GM13976 (cell line): ENCODE measurements around the gene BGN.

ENCODE experiments used
- DNase-seq: peaks from one replicate; pipeline ENCODE4 v3.0.0; 2012; ENCODE audit warnings: low spot score
- in situ Hi-C: fragments of 300-500 bp; cut with MboI; formaldehyde crosslinking; loops from one replicate; pipeline ENCODE4 v1.12.0; 2022; ENCODE audit warnings: low sequenced_read_pairs, mixed read lengths, inconsistent platforms; ENCODE audit not compliant: unreplicated experiment
- TF ChIP-seq, protein P1 (sequence below): IDR thresholded peaks from 2 replicates; pipeline ENCODE4 v1.5.1; 2012; ENCODE audit warnings: borderline replicate concordance, mild to moderate bottlenecking; ENCODE audit not compliant: insufficient read depth; ENCODE audit errors: extremely low read depth, missing control alignments, control extremely low read depth

The BGN gene

GRCh38 chrX:153505361-153505760 is 10.6 kb downstream of the BGN start:
- no peak for DNase-seq
- in situ Hi-C loops, result no loop called here
- TF ChIP-seq, protein P1, sequence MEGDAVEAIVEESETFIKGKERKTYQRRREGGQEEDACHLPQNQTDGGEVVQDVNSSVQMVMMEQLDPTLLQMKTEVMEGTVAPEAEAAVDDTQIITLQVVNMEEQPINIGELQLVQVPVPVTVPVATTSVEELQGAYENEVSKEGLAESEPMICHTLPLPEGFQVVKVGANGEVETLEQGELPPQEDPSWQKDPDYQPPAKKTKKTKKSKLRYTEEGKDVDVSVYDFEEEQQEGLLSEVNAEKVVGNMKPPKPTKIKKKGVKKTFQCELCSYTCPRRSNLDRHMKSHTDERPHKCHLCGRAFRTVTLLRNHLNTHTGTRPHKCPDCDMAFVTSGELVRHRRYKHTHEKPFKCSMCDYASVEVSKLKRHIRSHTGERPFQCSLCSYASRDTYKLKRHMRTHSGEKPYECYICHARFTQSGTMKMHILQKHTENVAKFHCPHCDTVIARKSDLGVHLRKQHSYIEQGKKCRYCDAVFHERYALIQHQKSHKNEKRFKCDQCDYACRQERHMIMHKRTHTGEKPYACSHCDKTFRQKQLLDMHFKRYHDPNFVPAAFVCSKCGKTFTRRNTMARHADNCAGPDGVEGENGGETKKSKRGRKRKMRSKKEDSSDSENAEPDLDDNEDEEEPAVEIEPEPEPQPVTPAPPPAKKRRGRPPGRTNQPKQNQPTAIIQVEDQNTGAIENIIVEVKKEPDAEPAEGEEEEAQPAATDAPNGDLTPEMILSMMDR, result no peak

DNA sequence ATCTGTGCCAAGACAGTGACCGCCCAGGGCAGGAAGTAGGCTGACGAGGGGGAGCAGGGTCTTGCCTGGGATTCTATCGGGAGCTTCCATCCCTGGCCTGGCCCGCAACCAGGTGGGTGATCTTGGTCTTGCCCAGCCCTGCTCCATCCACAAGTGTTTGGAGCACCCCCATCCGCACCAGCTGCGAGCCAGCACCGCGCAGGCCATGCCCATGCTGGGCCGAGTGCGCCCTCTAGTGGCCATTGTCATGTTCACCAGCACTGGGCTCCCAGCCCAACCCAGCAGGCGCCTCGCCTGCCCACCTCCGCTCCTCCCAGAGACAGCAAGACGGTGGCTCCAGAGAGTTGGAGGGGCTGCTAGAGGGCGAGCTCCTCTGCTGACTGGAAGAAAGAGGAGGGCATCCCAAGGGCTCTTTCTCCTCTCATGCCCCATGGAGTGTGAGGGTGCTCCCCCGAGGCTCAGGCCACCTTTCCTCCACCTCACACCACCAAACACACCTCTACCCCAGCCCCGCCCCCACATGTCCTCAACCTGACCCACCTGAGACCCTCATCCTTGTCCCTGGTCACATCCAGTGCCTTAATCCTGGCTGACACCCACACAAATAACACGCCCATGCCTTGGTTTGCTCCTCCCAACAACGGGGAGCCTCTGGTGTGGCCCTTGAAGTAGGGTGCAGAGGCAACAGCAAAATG is 12.9 kb downstream of the BGN start:
- in situ Hi-C loops, result no loop called here
- TF ChIP-seq, protein P1, result peak; percentile 88
- DNase-seq, result peak; percentile 93

- no peak for DNase-seq
- in situ Hi-C loops, result no loop called here
- TF ChIP-seq, protein P1, result no peak
These were observed 14.8 kb downstream of the BGN start for GRCh38 chrX:153509592-153509991.

- TF ChIP-seq, protein P1, result no peak
- no peak for DNase-seq
- in situ Hi-C loops, result no loop called here
These were observed 15.6 kb downstream of the BGN start for GRCh38 chrX:153510383-153510782.

DNA sequence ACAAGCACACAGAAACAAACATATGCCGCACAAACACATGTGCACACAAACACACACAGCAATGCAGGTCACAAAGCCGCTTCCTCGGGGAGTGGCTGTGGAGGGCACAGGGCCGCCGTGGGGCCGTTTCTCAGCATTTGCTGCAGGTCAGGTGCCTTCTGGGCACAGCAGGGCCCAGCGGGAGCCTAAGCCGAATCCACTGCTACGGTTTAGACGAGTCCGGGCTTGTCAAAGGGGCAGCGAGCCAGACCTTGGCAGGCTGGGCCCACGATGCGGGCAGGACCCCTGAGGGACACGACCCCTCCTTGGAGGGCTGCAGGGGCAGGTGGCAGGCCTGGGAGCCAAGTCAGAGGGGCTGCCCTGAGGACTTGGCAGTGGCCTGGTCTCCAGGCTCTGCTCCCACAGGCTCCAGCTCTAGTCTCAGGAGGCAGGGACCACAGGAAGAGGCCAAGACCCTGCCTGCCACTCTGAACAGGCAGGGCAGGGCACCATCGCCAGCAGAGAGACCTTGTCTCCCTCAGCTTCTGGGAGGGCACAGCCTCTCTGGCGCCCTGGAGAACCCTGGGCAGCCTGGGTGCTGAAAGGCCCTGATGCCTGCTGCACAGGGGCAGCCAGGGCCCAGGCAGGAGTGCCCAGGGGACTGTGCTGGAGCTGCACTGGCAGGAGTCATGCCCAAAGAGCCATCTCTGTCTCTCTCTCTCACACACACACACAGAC is 17.2 kb downstream of the BGN start:
- no peak for DNase-seq
- TF ChIP-seq, protein P1, result no peak
- in situ Hi-C loops, result no loop called here

DNA sequence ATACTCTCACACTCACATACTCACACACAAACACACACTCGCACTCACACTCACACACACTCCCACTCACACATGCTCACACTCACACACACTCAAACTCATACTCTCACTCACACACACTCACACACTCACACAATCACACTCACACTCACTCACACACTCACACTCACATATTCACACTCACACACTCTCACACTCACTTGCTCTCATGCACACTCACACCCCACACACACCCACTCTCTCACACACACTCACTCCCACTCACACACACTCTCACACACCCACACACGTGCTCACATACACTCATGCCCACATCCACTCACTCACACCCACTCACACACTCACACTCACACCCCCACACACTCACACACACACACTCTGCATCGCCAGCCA is 17.7 kb downstream of the BGN start:
- in situ Hi-C loops, result no loop called here
- TF ChIP-seq, protein P1, result no peak
- DNase-seq, result no peak
